HG02642 (cell line): ENCODE results near the gene BTBD9.
"Not testable (repeated sequence)": the region's sequence is repeated elsewhere in the genome, so short reads cannot be mapped to it uniquely, and the experiment has no call there.

ENCODE experiments used
- ATAC-seq: cut with Tn5 transposase; IDR thresholded peaks from one replicate; pipeline ENCODE4 v1.9.1; 2021; ENCODE audit warnings: mild to moderate bottlenecking; ENCODE audit not compliant: unreplicated experiment, poor library complexity

The BTBD9 gene

GRCh38 chr6:38650207-38650752 is 10.6 kb upstream of the BTBD9 start:
- ATAC-seq, result no peak

DNA sequence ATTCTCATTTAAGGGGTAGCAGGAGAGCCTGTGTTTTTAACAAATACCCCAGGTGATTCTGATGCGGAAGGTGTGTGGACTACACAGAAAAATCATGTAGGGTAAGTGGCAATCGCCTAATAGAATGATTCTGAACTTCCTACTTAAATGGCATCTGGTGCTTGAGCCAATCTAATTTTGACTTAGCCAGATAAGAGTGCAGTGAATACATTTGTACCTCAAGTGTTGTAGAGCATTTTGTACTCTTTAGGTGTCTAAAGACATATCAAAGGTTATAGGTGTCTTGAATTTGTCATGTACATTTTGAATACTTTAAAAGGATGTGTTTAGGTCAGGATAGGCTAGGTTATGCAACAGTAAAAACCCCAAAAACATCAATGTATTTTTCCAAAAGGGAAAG is 10.0 kb upstream of the BTBD9 start:
- no peak for ATAC-seq

DNA sequence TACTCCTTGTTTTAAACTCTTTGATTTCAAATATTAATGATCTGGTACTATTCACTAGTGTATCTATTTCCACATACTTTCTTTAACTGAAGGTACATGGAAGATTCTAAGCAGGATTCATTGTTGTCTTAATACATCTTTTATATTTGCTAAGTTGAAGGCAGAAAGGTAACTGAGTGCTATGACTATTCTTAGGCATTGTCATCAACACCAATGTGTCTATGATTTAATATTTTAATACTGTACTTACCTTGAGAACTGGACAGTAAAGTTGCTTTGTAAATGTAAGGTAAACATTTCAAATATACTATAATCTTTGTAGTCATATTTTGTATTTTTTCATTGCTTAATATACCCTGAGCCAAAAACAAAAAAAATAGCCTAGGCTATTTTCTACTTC is 8.9 kb upstream of the BTBD9 start:
- no peak for ATAC-seq

GRCh38 chr6:38646166-38646878 is 6.6 kb upstream of the BTBD9 start:
- ATAC-seq, result no peak

DNA sequence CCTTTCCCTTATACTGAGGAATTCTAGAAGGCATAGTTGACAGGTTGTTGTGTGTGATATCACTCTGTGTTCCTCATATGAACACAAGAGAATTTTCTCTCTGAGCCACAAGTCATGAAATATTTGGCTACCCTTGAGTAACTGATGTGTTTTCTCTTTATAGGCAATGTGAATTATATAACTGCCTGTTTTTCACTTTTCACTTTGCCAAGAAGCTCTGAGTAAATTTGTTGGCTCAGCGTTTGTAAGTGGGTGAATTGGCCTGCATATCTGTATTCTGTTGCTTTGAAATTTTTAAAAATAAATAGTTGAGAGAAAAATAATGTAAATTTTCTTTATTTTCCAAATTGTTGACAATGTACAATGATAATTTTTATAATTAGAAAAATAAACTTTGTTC is 5.2 kb upstream of the BTBD9 start:
- ATAC-seq, result no peak

- no peak for ATAC-seq
These were observed 634 bp upstream of the BTBD9 start for GRCh38 chr6:38640216-38640909.

DNA sequence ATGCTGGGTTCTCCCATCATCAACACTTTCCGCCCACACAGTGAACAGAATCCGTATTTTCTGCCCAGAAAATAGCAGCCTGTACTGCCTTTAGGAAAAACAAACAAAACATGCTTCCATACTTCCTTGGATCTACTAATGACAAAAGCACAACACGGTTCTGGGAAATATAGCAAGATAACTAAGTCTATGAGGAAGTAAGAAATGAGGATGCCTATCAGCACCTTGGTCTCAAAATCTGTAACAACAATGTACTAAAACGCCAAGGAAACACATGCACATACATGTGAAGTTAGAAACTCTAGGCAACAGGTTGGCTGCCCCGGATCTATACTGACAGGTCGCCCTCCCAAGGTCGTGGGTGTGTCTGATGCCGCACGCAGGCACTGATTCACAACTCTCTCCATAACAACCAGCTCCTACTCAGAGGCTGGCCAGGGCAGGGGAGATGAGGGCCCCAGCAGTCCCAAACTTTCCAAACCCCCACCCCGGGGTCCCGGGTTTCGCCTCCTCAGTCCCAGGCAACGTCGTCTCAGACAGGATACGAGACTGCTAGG is 710 bp downstream of the BTBD9 start:
- peak; percentile 28 for ATAC-seq

- no peak for ATAC-seq
These were observed 2.0 kb downstream of the BTBD9 start for GRCh38 chr6:38637756-38638155.

DNA sequence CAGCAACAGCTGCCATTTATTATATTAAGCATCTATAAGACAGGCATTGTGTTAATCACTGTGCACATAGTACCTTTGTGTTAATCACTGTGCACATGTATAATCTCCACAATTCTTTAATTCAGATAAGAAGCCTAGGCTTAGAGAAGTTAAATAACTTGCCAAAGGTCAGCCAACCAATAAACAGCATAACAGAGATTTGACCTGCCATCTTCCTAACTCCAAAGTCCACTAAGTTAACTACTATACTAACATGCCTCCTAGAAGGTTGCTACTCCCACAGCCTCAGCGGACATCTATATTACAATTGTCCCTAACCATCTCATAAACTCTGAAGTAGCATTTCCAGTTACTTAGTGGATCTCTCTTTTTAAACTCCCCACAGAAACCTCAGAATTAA is 3.7 kb downstream of the BTBD9 start:
- ATAC-seq, result no peak

GRCh38 chr6:38634518-38634917 is 5.2 kb downstream of the BTBD9 start:
- no peak for ATAC-seq

- no peak for ATAC-seq
These were observed 7.2 kb downstream of the BTBD9 start for GRCh38 chr6:38632490-38632889.

DNA sequence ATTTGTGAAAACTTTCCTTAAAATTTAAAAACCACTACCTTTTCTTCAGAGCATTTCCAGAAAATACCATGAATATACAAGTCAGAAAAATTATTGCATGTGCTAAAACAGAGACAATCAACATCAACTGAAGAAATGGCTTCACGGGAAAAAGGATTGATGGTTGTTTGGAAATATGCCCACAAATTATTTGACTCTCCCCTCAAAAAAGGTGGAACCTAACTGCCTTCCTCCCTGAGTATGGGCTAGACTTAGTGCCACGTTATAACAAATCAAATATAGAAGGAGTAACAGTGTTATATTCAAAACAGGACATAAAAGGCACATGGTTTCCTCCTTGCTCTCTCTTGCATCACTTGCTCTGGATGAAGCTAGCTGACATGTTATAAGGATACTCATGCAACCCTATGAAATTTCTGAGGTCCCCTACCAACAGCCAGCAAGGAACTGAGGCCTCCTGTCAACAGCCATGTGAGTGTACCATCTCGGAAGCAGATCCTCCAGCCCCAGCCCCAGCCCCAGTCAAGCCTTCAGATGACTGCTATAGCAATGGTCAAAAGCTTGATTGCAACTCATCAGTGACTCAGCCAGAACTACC is 8.4 kb downstream of the BTBD9 start:
- no peak for ATAC-seq

DNA sequence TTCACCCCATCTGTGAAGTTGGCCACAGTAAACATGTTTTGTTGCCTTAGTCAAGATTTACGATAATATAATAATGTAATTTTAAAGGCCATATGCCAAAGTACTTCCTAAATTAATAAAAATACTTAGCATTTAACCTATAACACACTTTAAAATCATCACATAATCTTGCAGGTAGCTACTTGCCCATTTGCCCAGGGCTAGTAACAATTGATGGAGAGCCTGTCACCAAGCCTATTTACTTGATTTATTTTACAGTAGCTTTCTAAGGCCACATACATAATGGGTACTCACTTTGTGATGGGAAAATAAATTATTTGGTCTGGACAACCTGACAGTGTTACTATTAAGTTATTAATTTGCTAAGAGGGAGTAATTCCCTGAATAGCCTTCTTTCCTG is 14.5 kb downstream of the BTBD9 start:
- ATAC-seq, result no peak

DNA sequence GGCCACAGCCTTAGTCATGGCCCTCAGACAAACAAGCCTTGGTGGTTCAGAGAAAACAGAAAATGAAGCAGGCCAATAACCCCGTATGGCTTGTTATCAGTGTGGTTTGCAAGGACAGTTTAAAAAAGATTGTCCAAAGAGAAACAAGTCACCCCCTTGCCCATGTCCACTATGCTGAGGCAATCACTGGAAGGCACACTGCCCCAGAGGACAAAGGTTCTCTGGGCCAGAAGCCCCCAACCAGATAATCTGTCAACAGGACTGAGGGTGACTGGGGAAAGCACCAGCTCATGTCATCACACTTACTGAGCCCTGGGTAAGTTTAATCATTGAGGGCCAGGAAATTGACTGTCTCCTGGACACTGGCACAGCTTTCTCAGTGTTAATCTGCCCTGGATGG is 20.4 kb downstream of the BTBD9 start:
- ATAC-seq, result not testable (repeated sequence)

- not testable (repeated sequence) for ATAC-seq
These were observed 21.4 kb downstream of the BTBD9 start for GRCh38 chr6:38618301-38618700.

- no peak for ATAC-seq
These were observed 21.9 kb downstream of the BTBD9 start for GRCh38 chr6:38617856-38618255.

GRCh38 chr6:38612143-38612965 is 27.4 kb downstream of the BTBD9 start:
- no peak for ATAC-seq

GRCh38 chr6:38610050-38610625 is 29.6 kb downstream of the BTBD9 start:
- no peak for ATAC-seq

DNA sequence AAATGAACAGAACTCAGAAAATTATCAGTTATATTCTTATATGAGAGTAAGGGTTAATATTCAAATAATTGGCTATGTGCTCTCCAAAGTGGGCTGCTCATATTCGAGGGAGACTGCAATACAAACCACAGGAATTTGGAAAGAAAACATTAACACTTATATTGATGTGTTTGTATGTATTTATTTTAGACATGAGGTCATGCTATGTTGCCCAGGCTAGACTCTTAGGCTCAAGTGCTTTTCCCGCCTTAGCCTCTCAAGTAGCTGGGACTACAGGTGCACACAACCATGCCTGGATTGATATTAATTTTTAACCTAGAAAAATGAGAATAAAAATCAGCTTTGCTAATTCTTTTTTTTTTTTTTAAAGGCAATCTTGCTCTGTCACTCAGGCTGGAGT is 35.0 kb downstream of the BTBD9 start:
- no peak for ATAC-seq

DNA sequence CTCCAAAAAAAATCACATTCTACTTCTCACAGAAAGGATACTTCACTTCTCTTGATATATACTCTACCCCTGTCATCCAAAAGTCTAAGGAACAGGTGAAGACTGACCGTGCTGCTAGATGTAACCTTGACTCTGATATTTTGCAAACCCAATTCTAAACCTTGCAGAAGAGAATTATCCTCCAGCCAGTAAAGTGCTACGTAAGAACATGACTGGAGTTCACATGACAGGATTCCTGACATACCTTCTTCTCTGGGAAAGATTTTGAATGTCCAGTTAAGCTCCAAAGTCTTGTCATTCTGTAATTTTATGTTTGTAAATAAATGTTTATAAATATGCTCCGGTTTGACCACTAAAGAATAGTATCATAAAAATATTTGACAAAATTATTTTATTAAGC is 35.8 kb downstream of the BTBD9 start:
- ATAC-seq, result no peak
